HG03039 (cell line): ENCODE measurements around the gene LDLRAD2.
A peak's percentile ranks its signal among the peaks of the same experiment; 100 is the strongest.
"Not testable (repeated sequence)": the region's sequence is repeated elsewhere in the genome, so short reads cannot be mapped to it uniquely, and the experiment has no call there.

Experiments used
- ATAC-seq: cut with Tn5 transposase; IDR thresholded peaks from one replicate; pipeline ENCODE4 v1.9.1; 2021; ENCODE audit warnings: mild to moderate bottlenecking, moderate library complexity; ENCODE audit not compliant: unreplicated experiment

Gene LDLRAD2

DNA sequence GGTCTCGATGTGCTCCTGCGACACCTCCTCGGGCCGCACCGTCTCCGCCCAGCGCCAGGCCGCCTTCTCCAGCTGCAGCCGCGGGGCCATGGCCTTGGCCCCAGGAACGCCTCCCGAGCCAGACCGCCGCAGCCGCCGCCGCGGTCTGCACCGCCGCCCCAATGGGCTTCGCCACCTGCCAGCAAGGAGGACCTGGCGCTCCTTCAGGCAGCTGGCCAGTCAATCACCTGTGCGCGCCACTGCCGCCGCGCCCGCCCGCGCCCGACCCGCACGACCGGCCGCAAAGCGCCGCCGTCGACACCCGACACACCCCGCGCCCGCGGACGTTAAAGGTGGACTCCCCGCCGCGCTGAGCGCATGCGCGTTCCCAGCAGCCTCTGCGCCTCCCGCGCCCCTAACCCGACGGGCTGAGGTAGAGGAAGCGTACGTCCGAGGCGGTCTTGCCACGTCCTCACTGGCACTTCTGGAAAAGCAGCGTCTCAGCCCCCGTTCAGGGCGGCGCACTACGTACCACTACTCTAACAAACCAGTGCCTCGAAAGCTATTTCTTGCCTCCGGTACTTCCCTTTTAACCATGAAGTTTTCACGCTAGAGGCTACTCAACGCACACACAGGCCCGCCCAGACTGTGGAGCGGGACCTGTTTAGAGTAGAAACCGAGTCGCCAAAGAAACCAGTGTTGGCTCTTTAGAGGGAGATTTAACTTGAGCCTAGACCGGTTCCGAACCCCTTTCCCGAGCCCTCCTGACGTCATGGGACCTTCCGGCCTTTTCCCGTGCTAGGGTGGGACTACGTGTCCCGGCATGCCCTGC is 29.0 kb upstream of the LDLRAD2 start, which contains the start of gene USP48:
USP48 (minus strand) TSS at position 282 of the 811 bp plus-strand sequence; CDS start at position 90, 192 bp downstream.
- ATAC-seq: peak; percentile 50

DNA sequence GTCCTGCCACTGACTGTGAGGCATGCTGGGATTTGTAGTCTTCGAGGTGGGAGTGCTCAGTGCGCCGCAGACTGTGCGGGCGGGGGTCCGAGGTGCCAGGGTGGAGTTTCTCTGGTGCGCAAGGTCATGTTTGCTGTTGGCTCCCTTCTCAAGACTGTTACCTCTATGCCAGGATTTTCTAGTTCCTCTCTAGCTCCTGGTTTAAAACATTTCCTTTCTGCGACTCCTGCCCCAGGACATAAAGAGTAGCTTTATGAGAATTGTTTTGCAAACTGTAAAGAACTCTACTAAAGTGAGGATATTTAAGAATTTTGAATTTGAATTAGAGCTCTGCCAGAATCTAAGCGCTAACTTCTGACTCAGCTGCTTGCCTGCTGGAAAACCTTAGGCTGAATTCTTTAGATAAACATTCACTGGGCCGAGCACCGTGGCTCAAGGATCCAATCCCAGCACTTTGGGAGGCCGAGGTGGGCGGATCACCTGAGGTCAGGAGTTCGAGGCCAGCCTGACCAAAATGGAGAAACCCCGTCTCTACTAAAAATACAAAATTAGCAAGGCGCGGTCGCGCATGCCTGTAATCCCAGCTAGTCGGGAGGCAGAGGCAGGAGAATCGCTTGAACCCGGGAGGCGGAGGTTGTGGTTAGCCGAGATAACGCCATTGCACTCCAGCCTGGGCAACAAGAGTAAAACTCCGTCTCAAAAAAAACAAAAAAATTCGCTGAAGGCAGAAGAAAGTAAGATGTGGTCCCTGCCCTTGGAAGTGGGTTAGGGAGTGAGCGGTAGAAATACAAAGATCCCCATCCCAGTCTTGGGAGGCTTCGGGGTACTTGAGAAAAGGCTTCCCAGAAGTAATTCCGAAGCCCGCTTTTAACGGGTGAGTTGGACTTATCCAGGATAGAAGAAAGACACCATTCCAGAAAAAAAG is 28.1 kb upstream of the LDLRAD2 start:
- no peak for ATAC-seq

GRCh38 chr1:21785764-21786163 is 26.3 kb upstream of the LDLRAD2 start:
- ATAC-seq: not testable (repeated sequence)

DNA sequence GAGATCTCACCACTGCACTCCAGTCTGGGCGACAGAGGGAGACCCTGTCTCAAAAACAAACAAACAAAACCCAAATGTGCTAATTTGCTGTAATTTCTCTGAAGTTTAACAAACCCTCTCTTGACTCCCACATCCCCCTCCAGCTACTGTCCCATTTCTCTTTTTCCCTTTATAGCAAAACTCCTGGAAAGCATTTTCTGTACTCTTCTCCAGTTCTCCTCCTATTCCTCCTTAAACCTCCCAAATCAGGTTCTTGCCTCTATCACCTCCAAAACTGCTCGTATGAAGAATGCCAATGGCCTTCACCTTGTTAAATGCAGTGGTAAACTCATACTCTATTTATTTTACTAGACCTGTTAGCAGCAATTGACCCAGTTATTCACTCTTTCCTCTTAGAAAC is 25.4 kb upstream of the LDLRAD2 start:
- no peak for ATAC-seq

- ATAC-seq: no peak
Observed at GRCh38 chr1:21793104-21793503, 19.0 kb upstream of the LDLRAD2 start.

GRCh38 chr1:21794656-21795055 is 17.4 kb upstream of the LDLRAD2 start:
- ATAC-seq: no peak

DNA sequence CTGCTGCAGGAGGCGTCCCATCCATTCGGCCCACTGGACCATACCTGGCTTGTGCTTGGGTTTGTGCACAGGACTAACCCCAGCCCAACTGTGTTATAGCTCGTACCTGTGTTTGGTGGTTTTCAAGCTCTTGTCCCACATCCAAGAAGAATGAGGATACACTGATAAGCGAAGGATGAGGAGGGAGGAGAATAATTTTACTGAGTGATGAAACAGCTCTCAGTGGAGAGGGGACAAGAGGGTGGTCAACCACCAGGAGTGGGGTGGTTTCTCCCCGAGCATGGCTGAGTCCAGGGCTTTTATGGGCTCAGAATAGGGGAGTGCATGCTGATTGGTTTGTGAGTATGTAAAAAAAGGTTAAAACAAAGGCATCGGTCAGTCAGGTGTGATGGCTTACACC is 17.0 kb upstream of the LDLRAD2 start:
- no peak for ATAC-seq

- no peak for ATAC-seq
Observed at GRCh38 chr1:21799730-21800129, 12.3 kb upstream of the LDLRAD2 start.

GRCh38 chr1:21801100-21801499 is 11.0 kb upstream of the LDLRAD2 start:
- ATAC-seq: no peak

GRCh38 chr1:21804536-21804935 is 7.5 kb upstream of the LDLRAD2 start:
- no peak for ATAC-seq

- ATAC-seq: no peak
Observed at GRCh38 chr1:21813542-21813941, 1.5 kb downstream of the LDLRAD2 start.

DNA sequence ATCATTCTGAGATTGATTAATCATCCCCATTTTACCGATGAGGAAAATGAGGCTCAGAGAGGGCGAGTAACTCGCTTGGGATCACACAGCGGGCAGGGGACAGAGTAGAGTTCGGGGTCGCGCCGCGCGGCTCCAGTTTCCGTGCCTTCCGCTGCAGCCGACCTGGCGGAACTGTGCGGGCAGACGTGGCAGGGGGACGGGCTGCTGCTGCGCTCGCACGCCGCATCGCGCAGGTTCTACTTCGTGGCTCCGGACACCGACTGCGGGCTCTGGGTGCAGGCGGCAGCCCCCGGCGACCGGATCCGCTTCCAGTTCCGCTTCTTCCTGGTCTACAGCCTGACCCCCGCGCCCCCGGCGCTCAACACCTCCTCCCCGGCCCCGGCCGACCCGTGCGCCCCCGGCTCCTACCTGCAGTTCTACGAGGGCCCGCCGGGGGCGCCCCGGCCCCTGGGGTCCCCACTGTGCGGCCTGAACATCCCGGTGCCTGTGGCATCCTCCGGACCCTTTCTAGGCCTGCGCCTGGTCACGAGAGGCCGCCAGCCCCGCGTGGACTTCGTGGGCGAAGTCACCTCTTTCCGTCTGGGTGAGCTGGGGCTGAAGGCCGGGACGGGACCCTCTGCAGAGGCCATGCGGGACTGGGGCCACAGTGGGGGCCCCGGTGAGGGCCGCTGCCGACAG is 2.3 kb downstream of the LDLRAD2 start:
- ATAC-seq: no peak

DNA sequence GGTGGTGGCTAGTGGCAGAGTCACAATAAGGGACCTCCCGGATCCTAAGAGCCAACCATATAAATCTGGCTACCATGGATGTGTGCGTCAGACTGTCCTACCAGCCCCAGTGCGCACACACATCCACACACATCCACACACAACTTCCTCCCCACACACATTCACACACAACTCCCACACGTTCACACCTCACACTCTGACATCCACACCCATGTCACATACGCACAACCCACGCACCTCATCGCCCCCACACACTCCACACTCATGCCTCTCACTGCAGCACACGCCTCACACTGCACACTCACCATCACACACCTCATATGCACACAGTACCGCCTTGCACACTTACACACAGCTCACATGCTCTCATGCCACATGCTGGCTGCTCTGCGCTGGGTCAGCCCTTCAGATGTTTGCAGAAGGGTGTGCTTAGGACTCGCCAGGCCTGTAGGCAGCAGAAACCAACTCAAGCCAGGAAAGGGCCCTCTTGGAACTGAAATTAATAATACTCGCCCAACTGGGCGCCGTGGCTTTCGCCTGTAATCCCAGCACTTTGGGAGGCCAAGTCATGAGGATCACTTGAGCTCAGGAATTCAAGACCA is 3.0 kb downstream of the LDLRAD2 start:
- ATAC-seq: no peak

DNA sequence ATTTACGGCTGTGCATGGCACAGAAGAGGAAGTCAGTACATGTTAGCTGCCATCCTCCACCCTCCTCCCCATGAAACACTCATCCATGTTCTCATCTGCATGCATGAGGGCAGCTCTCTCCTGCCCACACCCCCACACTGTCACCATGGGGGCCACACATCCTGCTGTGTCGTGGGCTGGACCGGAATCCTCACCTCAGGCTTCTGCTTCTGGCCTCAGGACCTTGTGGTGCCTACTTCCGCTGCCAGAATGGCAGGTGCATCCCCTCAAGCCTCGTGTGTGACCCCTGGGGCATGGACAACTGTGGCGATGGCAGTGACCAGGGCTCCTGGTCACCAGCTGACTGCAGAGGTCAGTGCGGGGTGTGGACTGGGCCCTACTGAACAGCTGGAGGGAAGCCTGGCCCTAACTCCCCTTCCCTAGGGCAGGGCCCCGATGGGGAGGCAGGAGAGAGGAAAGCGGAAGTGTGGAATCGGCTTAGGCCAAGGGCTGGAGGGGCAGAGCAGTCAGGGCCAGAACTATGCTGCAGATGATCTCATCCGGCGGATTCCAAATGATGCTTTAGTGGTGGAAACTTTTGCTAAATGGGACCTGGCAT is 3.8 kb downstream of the LDLRAD2 start:
- ATAC-seq: no peak

DNA sequence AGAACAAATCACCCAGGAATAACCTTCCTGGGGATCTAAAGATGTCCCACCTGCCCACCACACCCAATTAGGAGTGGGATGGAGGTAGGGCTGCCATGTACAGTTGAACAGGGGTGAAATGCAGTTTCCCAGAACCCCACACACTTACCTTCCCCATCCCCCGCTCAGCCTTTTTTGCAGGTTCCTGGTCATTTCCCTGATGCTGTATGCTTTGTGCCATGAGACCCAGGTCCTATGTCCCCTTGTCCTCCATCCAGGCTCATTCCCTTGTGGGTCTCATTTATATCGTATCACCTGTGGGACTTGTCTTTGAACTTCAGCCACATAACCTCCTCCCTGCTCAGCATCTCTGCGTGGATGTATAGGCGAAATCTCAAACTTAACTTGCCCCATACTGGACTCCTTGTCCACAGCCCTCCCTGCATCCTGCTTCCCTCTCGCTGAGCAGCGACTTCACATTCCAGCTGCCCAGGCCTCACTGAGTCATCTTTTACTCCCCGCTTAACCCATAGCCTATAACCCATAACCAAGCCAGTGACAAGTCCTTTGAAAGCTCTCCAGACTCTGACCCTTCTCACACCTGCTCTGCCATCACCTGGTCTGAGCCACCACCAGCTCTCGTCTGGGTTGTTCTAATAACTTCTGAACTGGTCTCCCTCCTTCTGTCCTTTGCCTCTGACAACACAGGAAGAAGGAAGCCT is 4.7 kb downstream of the LDLRAD2 start:
- ATAC-seq: no peak

- no peak for ATAC-seq
Observed at GRCh38 chr1:21818656-21819055, 6.6 kb downstream of the LDLRAD2 start.

DNA sequence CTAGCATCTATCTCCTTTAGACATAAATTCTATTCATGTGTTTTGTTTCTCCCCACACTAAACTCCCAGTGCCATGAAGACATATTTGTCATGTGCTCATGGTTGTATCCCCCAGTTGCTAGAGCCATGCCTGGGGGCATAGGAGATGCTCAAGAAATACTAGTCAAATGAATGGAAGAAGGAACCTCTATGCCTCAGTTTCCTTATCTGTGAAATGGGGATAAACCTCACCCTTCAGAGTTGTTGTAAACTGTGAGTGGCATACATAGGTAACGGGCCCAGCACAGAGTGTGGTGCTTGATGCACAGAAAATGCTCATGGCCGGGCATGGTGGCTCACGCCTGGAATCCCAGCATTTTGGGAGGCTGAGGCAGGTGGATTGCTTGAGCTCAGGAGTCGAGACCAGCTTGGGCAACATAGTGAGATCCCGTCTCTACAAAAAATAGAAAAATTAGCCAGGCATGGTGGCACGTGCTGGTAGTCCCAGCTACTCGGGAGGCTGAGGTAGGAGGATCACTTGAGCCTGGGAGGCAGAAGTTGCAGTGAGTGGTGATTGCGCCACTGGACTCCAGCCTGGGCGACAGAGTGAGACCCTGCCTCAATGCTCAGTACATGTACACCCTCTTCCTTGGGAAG is 8.7 kb downstream of the LDLRAD2 start:
- ATAC-seq: no peak

DNA sequence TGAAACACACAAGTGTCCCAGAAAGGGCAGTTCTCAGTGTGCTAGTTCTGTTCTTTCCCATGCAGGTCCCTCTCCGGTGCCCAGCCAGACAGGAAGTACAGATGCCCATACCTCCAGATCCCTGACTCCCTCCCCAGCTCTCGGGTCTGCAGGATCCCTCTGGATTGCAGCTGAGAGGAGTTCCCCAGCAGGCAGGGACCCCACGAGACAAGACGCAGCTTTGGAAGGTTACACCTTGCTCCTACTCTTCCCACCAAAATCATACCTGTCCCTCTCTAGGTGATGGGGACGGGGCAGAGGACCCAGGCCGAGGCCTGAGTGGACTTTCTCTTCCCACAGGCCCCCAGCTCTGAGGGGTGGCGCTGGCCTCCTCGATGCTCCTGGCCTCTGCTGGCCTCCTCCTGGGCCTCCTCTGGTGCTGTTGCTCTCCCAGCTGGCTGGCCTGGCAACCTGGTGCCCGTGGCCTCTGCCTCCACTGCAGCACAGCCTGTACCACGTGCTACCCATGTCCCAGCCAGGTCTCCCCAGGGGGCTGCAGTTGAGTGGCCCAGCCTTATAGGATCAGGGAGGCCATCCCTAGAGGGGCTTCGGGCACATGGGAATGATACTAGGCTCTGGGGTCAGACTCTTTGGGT is 9.4 kb downstream of the LDLRAD2 start:
- ATAC-seq: no peak

DNA sequence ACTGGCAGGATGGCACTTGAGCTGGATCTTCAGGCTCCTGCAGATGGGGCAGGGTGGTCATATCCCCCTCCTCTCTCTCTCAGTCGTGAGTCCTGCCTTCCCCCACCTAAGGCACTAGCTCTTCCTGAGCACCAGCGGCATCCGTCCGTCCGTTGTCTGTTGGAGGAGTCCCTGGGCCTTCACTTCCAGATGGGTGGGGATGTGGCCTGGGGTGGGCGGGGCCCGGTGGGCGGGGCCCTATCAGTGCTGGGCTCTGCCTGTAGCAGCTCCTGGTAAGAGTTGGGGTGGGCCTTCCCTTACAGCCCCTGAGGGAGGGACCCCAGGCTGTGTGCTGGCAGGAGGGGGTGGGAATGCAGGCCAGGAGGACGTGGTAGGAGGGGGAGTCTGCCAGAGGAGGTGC is 10.3 kb downstream of the LDLRAD2 start:
- no peak for ATAC-seq
